HepG2 (cell line): Measurements from ENCODE around the gene HLA-DMB. TPM values are rescaled to one million over a fixed set of nuclear protein-coding genes. Genes with fewer than 3 reads are reported as not detected.

Experiments
- ATAC-seq: fragments of 200-7000 bp; cut with Tn5 transposase; 3 replicates; pipeline ENCODE4 v1.9.1; 2020; ENCODE audit warnings: mild to moderate bottlenecking, moderate library complexity
- BruUV-seq: library from RNA; stranded (reverse); fragments of 400-500 nt; replicated peaks from 2 replicates; lab custom pipeline; 2021; lab: Mats Ljungman, UMichigan
- CTCF ChIA-PET: fragments of 300-600 bp; formaldehyde crosslinking; extraction: SDS; loops from one replicate; lab custom pipeline; 2021; ENCODE audit warnings: low total read pairs, inconsistent platforms, low intra/inter-chr PET ratio; lab: Yijun Ruan, JAX
- POLR2A ChIA-PET: fragments of 350-600 bp; sonication (Branson Sonifier 250); formaldehyde crosslinking; loops from one replicate; lab custom pipeline; 2020; ENCODE audit warnings: antibody characterized with exemption, inconsistent platforms; lab: Yijun Ruan, JAX
- DNase-seq: peaks from one replicate; pipeline ENCODE4 v3.0.0-alpha.2; 2015; ENCODE audit warnings: low spot score
- FAIRE-seq: peaks from 3 replicates; lab custom pipeline; 2011; peaks lifted over from hg19 to GRCh38; lab: Jason Lieb, UNC
- H2AFZ ChIP-seq: one replicate; pipeline ENCODE4 v1.6.1; 2011; ENCODE audit warnings: low read length, inconsistent platforms
- H3K27ac ChIP-seq: fragments of 300-600 bp; 3 replicates; pipeline ENCODE4 v1.8.0; 2011; ENCODE audit warnings: mixed run types, mild to moderate bottlenecking, mixed read lengths, low read length, inconsistent platforms; ENCODE audit not compliant: insufficient read depth; ENCODE audit errors: extremely low read length
- H3K27me3 ChIP-seq, 2 experiments: fragments of 200-600 bp in 1 of 2; 2 replicates in 1 of 2; 3 replicates in 1 of 2; pipeline versions ENCODE4 v1.6.0 to v1.8.0; 2011; ENCODE audit warnings: low read length in 2 of 2, mild to moderate bottlenecking in 2 of 2, moderate library complexity in 2 of 2, inconsistent platforms in 1 of 2; ENCODE audit not compliant: insufficient read depth in 2 of 2, control insufficient read depth in 1 of 2
- H3K36me3 ChIP-seq, 2 experiments: fragments of 200-600 bp in 1 of 2; replicated peaks in 1 of 2; 2 replicates in 1 of 2; 3 replicates in 1 of 2; pipeline versions ENCODE4 v1.5.1 to v1.8.0; 2011; ENCODE audit warnings: low read length in 2 of 2, inconsistent platforms in 1 of 2; ENCODE audit not compliant: insufficient read depth in 2 of 2, control insufficient read depth in 1 of 2
- H3K4me1 ChIP-seq: 2 replicates; pipeline ENCODE4 v1.5.1; 2012; ENCODE audit warnings: low read length, inconsistent platforms; ENCODE audit not compliant: insufficient read depth
- H3K4me2 ChIP-seq: 2 replicates; pipeline ENCODE4 v1.6.0; 2011; ENCODE audit warnings: low read depth, low read length, inconsistent platforms
- H3K4me3 ChIP-seq, 3 experiments: fragments of 200-600 bp in 1 of 3; sonication (generic), shearing (Covaris generic) in 1 of 3; replicated peaks in 1 of 3; 2 replicates each; pipeline ENCODE4 v1.5.1; 2011 to 2016; ENCODE audit warnings: low read length in 3 of 3, inconsistent platforms in 2 of 3, low read depth in 2 of 3, mild to moderate bottlenecking in 2 of 3, control low read depth in 1 of 3, mixed read lengths in 1 of 3; ENCODE audit not compliant: insufficient read depth in 1 of 3
- H3K79me2 ChIP-seq: one replicate; pipeline ENCODE4 v1.6.1; 2011; ENCODE audit warnings: low read length, inconsistent platforms; ENCODE audit not compliant: insufficient read depth
- H3K9ac ChIP-seq: 2 replicates; pipeline ENCODE4 v1.6.0; 2011; ENCODE audit warnings: mild to moderate bottlenecking, low read depth, low read length, inconsistent platforms; ENCODE audit not compliant: insufficient read depth
- H3K9me3 ChIP-seq: 2 replicates; pipeline ENCODE4 v1.5.1; 2012; ENCODE audit warnings: mild to moderate bottlenecking, low read length
- H4K20me1 ChIP-seq: 2 replicates; pipeline ENCODE4 v1.6.0; 2011; ENCODE audit warnings: inconsistent platforms, mild to moderate bottlenecking, low read length, moderate library complexity; ENCODE audit not compliant: insufficient read depth
- AGO2 ChIP-seq: fragments of 200-400 bp; formaldehyde crosslinking; optimal IDR thresholded peaks from 2 replicates; pipeline ENCODE3; 2017; ENCODE audit warnings: mild to moderate bottlenecking, low read depth, low read length, moderate library complexity
- KDM2A ChIP-seq: sonication (generic); formaldehyde crosslinking; IDR thresholded peaks from 2 replicates; pipeline ENCODE4 v1.4.0; 2020; ENCODE audit warnings: low read depth, missing genetic modification reagents, borderline replicate concordance
- LCORL ChIP-seq, 2 experiments: fragments of 450-650 bp in 1 of 2; sonication (generic) in 1 of 2; formaldehyde crosslinking in 1 of 2; IDR thresholded peaks; 2 replicates each; pipeline versions ENCODE4 v1.5.0 to v1.6.1; 2017 to 2020; ENCODE audit warnings: antibody characterized with exemption in 1 of 2, missing genetic modification reagents in 1 of 2
- NFAT5 ChIP-seq: sonication (generic); formaldehyde crosslinking; IDR thresholded peaks from 2 replicates; pipeline ENCODE4 v1.4.0; 2020; ENCODE audit warnings: missing genetic modification reagents
- NFYC ChIP-seq: IDR thresholded peaks from 2 replicates; pipeline ENCODE4 v1.6.1; 2016; ENCODE audit warnings: missing genetic modification reagents, missing compliant biosample characterization
- RBM22 ChIP-seq: fragments of 200-400 bp; formaldehyde crosslinking; optimal IDR thresholded peaks from 2 replicates; pipeline ENCODE3; 2017; ENCODE audit warnings: mild to moderate bottlenecking, low read length, moderate library complexity
- RERE ChIP-seq: IDR thresholded peaks from 2 replicates; pipeline ENCODE4 v1.6.1; 2016; ENCODE audit warnings: low read depth, missing genetic modification reagents, missing compliant biosample characterization
- REXO4 ChIP-seq: sonication (generic); formaldehyde crosslinking; IDR thresholded peaks from 2 replicates; pipeline ENCODE4 v1.8.0; 2022; ENCODE audit warnings: missing genetic modification reagents, mild to moderate bottlenecking, borderline replicate concordance
- SRSF4 ChIP-seq: fragments of 200-400 bp; formaldehyde crosslinking; IDR thresholded peaks from one replicate; pipeline ENCODE4 v1.6.1; 2018; ENCODE audit warnings: mild to moderate bottlenecking, low read depth, low read length, moderate library complexity; ENCODE audit not compliant: poor library complexity, severe bottlenecking
- ZNF33B ChIP-seq: sonication (generic); formaldehyde crosslinking; IDR thresholded peaks from 2 replicates; pipeline ENCODE4 v1.5.1; 2020; ENCODE audit warnings: mild to moderate bottlenecking, missing genetic modification reagents
- ZNF724P ChIP-seq: sonication (generic); formaldehyde crosslinking; IDR thresholded peaks from 2 replicates; pipeline ENCODE4 v1.8.0; 2022; ENCODE audit warnings: missing genetic modification reagents, borderline replicate concordance
- WGBS: methylation state at CpG from one replicate; pipeline ENCODE4 v1.1.6; 2017; ENCODE audit warnings: low lambda C conversion rate; 5-methylcytosine and 5-hydroxymethylcytosine counted together
- in situ Hi-C: cut with HindIII; loops from 2 replicates; pipeline ENCODE4 v1.10.0; 2017; ENCODE audit warnings: low pct_unique_long_range_greater_than_20kb; ENCODE audit not compliant: extremely low pct_ligation_motif_present
- intact Hi-C: fragments of 100-400 bp; cut with micrococcal nuclease; formaldehyde crosslinking; loops from one replicate; pipeline ENCODE4 v1.10.0; 2022; ENCODE audit not compliant: unreplicated experiment
- polyA plus RNA-seq, 8 experiments: library from polyadenylated mRNA; depleted of rRNA in 3 of 8; stranded (reverse) in 7 of 8; unstranded in 1 of 8; fragments of >200 nt; fragmentation: Illumina TruSeq in 4 of 8; extraction: Trizol in 4 of 8; gene quantifications; 2 replicates each; pipeline versions ENCODE4 v1.2.1 to v1.2.3, GENCODE V29; 2011 to 2016; ENCODE audit warnings: low read depth in 4 of 8, missing spikeins in 1 of 8, mixed read lengths in 1 of 8; ENCODE audit not compliant: insufficient read depth in 1 of 8
- total RNA-seq, 5 experiments: library from RNA; depleted of rRNA; stranded (reverse); fragments of >200 nt; fragmentation: Illumina TruSeq; extraction: Trizol; gene quantifications; 2 replicates each; pipeline ENCODE4 v1.2.3, GENCODE V29; 2016; ENCODE audit warnings: low read depth in 1 of 5

The HLA-DMB gene
- total and polyA plus RNA-seq, 2 of the 13 experiments (the other 11 are each of a cell fraction or from before 2014, with no cell fraction given) = not detected

- Histone ChIP-seq H3K4me1 (peaks cover 8% of the 10 kb centered on the region; the same call in 1 of the 2 replicates), H3K4me2 (no peak overlapping the region), H3K36me3 (peaks cover 22 to 32% of the 10 kb centered on the region in 2 experiments), H3K27ac (no peak overlapping the region), H3K79me2 (no peaks in the 10 kb centered on the region), H3K27me3 (peaks cover 0 to 6% of the 10 kb centered on the region in 2 experiments; a peak in 2 of 5 replicates), H3K4me3 (no peak overlapping the region), H4K20me1 (peaks cover 48% of the 10 kb centered on the region), H2AFZ (no peak overlapping the region), H3K9me3 (no peaks in the 10 kb centered on the region), H3K9ac (no peak overlapping the region)
- CTCF ChIA-PET = interaction anchor here (2.6 to 7.2 kb wide), 2 partner anchors 49 to 96 kb away, joined by 48 to 103 read pairs; no protein-coding TSS in a partner anchor
- DNase-seq = no peak
- 41% methylated on average over 6 of the region's 6 CpGs for WGBS
- peak; percentile 24 for ATAC-seq
- no TSS peak for BruUV-seq
- in situ Hi-C loops = loop anchor here (5.0 kb wide), 1 partner anchor 46 kb away; no protein-coding TSS in a partner anchor
- FAIRE-seq = no peak
- POLR2A ChIA-PET = interaction anchor here (1.4 to 10.2 kb wide), 3 partner anchors 11 to 97 kb away, joined by 4 to 305 read pairs (median 16); partner anchors contain the start of gene BRD2
- intact Hi-C loops = no loop called here
- TF ChIP-seq ZNF724P (CRISPR knock-in tag) (no peak), REXO4 (CRISPR knock-in tag) (no peak), AGO2 (peak; percentile 66), KDM2A (CRISPR knock-in tag) (0 out of 2 replicates have a peak, but pooled peaks have one; percentile 7), SRSF4 (peak; percentile 31), NFYC (CRISPR knock-in tag) (no peak), RBM22 (peak; percentile 63), ZNF33B (no peak), LCORL (IDR thresholded peaks at IDR 0.05) (no peak), LCORL (CRISPR knock-in tag; IDR thresholded peaks at IDR 0.05) (no peak), RERE (CRISPR knock-in tag) (no peak), NFAT5 (no peak)
Observed at GRCh38 chr6:32982702-32983492, 42.1 kb upstream of the HLA-DMB start.
